HG03571 (cell line): ENCODE results near the gene ANTKMT.
A peak's percentile ranks its signal among the peaks of the same experiment; 100 is the strongest.
"Not testable (repeated sequence)": the region's sequence is repeated elsewhere in the genome, so short reads cannot be mapped to it uniquely, and the experiment has no call there.

Experiments
- ATAC-seq: cut with Tn5 transposase; IDR thresholded peaks from one replicate; pipeline ENCODE4 v1.9.1; 2021; ENCODE audit not compliant: unreplicated experiment

Gene ANTKMT

GRCh38 chr16:712740-713250 is 8.2 kb upstream of the ANTKMT start:
- not testable (repeated sequence) for ATAC-seq

- ATAC-seq: no peak
Measured at GRCh38 chr16:714079-714478, 6.9 kb upstream of the ANTKMT start.

DNA sequence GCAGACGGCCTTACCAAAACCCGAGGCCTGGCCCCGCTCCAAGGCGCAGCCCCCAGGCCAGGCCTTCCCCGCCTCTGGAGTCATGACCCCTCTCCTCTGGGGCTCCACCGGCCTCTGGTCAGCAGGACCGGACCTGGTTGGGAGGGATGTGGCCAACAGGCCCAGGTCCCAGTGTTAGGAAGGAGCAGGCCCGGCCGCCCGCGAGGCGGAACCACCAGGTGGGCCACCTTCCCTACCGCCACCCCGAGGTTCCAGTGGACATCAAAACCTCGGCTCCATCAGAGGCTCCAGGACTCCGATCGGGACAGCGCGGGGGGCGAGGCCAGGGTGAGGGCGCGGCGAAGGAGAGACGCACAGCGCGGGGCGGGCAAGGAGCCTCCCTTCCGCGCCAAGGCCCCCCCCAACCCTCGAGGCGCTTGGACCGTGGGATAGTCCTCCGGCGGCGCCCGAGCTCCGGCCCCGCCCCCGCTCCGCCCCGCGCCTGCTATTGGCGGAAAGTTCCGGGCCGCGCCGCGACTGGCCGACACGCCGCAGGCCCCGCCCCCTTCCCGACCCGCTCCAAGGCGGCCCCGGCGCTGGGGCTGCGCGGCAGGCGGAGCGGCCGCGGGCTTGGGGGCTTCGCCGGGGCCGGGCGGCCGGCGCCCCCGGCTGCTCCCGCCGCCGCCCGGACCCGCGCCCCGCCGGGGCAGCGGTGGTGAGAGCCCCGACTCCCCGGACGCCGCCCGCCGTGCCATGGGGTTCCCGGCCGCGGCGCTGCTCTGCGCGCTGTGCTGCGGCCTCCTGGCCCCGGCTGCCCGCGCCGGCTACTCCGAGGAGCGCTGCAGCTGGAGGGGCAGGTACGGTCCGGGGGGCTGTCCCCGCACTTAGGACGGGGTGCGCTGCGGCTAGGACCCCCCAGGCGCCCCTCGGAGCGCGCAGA is 6.1 kb upstream of the ANTKMT start, which contains the start of gene METRN:
TSS of gene METRN (plus strand) at position 561 of the 919 bp plus-strand sequence. CDS start at position 733, 172 bp downstream.
- peak; percentile 68 for ATAC-seq

DNA sequence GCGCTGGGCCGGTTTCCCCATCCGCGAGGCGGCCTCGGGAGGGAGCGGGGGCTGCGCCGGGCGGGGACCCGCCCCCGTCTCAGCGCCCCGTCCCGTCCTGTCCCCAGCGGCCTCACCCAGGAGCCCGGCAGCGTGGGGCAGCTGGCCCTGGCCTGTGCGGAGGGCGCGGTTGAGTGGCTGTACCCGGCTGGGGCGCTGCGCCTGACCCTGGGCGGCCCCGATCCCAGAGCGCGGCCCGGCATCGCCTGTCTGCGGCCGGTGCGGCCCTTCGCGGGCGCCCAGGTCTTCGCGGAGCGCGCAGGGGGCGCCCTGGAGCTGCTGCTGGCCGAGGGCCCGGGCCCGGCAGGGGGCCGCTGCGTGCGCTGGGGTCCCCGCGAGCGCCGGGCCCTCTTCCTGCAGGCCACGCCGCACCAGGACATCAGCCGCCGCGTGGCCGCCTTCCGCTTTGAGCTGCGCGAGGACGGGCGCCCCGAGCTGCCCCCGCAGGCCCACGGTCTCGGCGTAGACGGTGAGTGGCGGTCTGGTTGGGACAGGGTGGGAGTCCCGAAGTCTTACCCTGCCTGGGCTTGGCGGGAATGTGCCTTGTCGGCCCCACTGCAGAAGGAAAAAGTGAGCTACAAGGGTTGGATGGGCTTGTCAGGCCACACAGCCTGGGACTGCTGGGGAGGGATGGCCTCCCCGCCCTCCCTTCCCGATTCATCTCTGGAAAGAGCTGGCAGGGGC is 5.3 kb upstream of the ANTKMT start:
- no peak for ATAC-seq

DNA sequence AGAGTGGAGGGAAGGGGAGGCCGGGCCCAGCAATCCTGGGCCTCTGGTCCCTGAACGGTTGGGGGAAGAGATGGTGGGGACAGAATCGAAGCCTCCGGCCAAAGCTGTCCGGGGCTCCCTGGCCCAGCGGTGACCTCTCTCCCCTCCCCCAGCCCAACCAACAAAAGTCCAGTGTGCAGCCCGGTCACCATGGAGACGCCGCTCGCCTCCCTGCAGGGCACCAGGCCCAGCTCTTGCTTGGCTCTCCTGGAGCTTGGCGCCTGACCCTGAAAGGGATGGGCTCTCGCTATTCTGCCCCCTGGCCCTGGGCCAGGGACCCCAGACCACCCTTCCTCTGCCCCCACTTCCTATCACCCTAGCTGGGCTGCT is 4.8 kb upstream of the ANTKMT start:
- ATAC-seq: no peak

GRCh38 chr16:716768-717325 is 4.1 kb upstream of the ANTKMT start:
- no peak for ATAC-seq

- no peak for ATAC-seq
Measured at GRCh38 chr16:717450-718245, 3.3 kb upstream of the ANTKMT start.

- ATAC-seq: no peak
Measured at GRCh38 chr16:718389-718788, 2.6 kb upstream of the ANTKMT start.

- no peak for ATAC-seq
Measured at GRCh38 chr16:718922-719321, 2.0 kb upstream of the ANTKMT start.

DNA sequence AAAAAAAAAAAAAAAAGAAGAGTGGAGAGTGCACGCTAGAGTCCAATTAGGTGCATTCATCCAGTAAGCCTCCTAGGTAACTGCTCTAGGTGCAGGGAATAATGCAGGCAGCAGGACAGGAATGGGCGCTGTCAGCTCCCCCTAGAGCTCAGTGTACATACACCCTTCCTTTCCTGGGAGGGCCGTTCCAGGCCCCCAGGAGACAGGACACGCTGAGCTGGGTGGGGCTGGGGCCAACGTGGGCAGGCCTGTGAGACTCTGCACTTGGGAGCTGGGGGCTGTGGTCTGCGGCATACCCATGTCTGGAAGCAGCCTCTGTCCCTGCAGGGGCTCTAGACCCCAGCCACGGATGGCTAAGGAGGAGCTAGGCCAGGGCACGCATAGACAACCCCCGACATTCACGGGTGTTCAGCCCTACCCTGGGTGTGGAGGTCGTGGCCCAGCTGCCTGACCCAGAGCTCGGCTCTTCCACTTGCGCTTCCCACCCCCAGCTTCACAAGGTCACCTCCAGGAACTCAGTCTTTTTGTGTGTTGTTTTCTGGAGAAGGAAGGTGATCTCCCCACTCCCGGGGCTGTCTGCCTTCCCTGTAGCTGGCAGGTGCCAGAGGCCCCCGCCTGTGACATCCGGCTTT is 1.0 kb upstream of the ANTKMT start:
- no peak for ATAC-seq

DNA sequence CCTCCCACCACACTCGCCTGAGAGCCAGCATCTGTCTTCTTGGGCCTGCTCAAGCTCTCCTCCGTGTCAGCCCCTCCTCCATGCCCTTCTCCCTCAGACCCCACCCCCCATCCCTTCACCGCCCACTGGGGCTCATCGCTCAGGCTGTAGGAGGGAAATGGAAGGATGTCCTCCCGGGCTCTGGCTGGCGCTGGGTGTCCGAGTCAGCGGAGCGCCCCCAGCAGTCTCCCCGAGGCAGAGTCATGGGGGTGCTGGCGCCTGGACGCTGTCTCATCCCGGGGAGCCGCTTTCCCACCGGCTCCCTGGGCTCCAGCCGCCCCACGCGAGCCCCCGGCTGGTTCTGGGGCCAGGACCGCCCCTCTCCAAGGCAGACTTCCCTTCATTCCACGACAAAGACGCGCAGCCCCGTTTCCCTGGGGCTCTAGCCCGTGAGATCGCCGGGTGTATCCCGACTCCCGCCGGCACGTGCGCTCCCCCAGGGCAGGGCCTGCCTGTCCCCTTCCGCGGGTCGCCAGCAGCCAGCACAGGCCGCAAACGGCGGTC is 428 bp upstream of the ANTKMT start:
- peak; percentile 9 for ATAC-seq

DNA sequence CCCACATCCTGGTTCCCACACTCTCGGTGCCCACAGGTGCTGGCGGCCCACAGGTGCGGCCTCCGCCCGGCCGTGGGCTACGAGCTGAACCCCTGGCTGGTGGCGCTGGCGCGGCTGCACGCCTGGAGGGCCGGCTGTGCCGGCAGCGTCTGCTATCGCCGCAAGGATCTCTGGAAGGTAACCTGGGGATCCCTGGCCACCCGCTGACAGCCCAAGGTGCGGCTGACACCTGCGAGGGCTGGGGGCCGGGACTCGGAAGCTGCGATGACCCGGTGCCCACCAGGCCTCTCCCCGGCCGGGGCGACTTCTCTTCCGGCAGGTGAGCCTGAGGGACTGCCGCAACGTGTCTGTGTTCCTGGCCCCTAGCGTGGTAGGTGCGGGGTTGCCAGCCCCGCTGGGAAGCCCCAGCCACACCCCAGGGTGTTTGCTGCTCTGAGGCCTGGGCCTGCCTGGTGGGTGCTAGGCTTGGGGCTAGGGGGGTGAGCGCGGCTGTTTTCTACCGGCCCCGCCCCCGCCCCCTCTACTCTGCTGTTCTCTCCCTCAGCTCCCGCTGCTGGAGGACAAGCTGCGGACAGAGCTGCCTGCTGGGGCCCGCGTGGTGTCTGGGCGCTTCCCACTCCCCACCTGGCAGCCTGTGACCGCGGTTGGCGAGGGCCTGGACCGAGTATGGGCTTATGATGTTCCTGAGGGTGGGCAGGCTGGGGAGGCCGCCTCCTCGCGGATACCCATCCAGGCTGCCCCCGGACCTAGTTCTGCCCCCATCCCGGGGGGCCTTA is 1.0 kb downstream of the ANTKMT start:
- ATAC-seq: no peak

DNA sequence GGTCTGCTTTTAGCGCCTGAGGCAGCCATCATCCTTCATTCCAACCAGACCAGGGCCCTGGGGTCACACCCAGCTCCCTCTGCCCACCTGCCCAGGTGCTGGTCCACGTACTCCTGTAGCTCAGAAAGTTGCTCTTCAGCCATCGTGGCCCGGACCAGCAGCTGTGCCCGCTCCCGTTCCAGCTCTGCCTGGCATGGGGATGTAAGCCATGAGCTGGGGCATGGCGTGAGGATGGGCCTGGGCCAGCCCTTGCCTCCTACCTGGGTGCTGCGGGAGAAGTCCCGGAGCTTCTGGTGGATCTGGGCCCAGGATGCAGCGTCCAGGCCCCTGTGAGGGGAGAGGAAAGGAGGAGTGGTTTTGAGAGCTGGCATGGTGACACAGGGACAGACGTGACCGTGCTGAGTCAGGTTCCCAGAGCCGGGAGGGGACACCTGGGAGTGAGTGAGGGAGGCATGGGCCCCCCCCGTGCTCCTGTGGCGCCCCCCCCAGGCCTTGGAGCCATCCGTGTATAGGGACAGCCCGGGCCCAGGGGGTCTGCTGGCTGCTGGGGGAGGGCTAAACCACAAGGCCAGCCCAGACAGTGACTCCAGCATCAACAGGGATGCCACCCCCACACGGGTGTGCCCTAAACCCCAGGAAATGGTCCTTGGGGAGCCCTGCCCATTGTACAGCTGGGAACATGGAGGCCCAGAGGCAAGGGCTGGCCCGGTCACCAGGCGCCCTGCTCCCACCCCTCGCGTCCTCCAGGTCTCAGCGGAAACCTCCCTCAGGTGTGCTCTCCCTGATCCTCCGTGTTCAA is 2.1 kb downstream of the ANTKMT start:
- no peak for ATAC-seq

DNA sequence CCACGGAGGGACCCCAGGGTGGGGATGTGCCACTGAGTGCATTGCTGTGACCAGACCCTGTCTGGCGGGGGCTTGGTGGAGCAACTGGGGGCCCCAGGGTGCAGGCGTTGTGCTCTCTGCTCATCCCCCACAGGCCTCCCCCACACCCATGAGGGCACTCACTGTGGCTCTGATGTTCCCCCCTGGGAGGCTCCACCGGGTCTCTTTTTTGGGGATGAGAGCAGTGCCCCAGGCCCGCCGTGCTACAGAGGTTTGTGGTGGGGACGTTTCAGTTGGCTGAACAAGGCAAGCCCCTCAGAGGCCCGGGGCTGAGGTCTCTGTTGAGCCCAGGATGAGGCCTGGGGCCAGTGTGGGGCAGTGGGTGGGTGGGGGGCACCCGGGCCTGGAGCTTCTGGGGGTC is 2.7 kb downstream of the ANTKMT start:
- ATAC-seq: no peak

DNA sequence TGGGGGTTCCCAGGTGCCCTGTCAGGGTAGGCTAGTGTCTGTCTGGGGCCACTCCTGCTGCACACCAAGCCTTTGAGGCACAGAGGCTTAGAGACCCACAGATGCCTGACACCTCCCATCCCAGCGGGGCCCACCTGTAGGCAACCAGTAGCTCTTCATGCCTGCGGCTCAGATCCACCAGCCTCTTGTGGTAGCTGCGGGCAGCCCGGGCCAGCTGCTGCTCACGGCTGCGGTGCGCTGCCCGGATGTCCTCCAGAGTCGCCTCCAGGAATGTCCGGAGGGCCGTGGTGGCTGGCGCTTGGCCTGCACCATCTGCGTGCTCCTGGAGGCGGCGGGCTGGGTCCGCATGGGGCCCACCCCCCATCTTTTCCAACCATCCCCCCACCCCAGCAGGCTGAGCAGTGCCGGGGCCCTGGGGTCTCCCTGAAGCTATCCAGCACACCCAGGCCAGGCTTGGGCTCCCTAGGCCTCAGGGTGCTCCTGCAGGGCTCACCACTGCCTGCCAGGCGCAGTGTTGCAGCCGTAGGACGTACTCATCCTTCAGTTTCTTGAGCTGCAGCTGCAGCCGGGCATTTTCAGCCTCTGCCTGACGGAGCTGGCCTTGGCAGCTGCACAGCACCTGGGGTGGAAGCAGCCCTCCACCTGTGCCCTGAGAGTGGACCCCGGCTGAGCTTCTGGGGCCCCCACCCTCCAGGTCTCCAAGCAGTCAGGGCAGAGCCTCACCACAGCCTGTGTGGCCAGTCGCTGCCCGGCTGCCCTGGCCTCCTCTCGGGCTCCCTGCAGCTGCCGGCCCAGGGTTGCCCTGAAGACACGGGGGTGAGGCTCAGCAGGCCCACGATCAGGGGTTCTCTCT is 3.5 kb downstream of the ANTKMT start:
- no peak for ATAC-seq

- no peak for ATAC-seq
Measured at GRCh38 chr16:725041-725376, 4.1 kb downstream of the ANTKMT start.

GRCh38 chr16:725463-726187 is 4.7 kb downstream of the ANTKMT start:
- no peak for ATAC-seq
